Activated CD8-positive, alpha-beta memory T cell treated with anti-CD3 and anti-CD28 coated beads, Interleukin-2, amount 50 U/mL, for 1 hour (primary cell): ENCODE data around the gene ATP9A.

Source experiments
- DNase-seq: peaks from one replicate; pipeline ENCODE4 v3.0.0-alpha.2; 2020; ENCODE audit errors: extremely low read depth

ATP9A gene

DNA sequence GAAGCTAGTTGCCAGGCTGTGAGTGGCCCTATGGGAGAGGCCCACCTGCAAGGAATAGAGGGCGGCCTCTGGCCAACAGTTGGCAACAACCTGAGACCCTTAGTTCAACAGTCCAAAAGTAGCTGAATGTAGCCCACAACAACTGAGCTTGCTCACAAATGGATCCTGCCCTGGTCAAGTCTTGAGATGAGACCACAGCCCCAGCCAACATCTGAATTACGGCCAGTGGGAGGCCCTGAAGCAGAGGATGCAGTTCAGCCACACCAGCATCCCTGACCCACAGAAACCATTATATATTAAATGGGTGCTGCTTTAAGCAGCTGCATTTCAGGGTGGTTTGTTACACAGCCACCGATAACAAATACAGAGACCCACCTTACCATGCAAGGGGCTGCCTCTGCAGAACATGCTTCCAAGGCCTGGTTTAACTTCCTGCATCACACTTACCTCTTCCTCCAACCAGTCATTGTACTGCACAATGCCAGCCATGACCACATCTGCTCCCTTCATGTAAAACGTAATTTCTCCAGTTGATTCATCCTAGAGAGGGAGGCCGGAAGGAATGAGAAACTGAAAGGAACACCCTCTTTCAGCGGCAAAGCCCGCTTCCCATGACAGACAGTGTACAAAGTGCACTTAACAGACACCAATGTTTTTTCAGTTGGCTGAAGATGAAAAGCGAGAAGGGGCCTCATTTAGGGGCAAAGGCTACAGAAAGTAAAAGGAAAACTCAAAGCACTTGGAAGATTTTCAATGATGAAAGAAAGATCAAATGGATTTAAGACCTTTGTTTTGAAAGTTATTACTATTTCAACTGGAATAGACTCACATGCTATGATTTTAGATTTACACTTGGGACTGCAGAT is 139.4 kb downstream of the ATP9A start:
- DNase-seq = no peak

DNA sequence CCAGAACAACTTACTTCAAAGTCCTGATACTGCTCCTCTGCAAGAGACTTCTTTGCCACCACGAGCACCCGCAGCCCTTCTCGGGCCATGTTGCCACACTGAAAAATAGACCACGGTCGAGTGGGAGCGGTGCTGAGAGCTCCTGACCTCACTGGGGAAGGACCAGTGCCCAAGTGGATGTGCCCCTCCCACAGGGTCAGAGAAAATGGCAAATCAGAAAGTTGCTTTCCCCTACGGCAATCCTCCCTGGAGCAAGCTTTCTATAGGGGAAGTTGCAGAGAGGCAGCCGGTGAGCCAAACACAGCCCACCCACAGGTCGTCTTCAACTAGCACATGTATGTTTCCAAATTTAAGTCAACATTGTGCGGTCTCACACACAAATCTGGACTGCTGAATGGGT is 140.6 kb downstream of the ATP9A start:
- no peak for DNase-seq

DNA sequence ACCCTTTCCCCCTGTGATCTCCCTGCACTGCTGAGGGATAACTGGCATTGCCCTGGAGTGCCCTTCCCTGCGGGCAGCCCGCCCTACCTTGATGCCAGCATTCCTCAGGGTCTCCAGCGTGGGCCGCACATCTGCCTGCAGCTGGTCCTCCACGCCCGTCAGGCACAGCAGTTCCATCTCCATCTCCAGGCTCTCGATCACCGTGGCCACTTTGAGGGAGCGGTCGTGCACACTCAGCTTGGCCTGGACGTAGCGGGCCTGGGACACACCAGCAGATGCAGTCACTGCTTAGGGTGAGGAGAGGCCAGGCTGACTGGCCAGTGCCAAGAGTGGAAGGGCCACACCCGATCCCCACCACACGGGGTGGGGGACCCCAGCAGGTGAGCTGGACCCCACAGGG is 143.1 kb downstream of the ATP9A start:
- no peak for DNase-seq

DNA sequence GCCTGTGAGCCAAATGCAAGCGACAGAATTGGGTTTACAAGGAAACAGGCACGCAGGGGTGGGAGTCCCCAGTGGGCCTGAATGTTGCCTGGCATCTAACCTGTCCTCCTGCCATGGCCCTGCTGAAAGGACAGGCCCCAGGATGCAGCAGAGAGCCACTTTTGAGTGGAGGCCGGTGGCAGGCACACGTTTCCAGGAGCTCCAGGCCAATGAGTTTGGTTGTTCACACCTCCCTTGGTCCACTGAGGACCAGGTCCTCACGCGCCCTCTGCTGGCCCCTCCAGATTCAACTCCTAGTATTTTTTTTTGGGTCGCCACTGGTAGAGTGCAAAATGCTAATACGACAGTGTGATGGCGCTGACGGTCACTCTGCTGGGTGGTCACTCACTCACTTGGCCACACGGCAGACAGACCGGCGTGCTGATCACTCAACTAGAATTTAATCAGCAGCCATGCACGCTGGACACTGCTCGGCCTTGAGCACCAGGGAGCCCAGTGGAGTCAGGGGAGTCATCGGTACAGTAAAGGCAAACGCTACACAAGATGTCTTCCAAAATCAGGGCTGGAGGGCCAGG is 143.9 kb downstream of the ATP9A start:
- DNase-seq = no peak

DNA sequence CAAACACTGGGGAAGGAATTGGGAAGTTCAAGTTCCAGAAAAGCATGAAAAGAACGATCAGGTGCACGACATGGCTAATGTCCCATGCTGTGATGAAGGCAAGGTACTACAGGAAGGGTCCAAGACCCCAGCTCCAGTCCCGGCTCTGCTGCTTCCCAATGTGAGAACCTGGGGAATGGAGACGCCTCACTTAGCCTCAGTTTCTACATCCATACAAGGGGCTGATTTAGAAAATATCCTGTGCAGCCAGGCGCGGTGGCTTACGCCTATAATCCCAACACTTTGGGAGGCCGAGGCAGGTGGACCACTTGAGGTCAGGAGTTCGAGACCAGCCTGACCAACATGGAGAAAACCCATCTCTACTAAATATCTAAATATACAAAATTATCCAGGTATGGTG is 144.9 kb downstream of the ATP9A start:
- no peak for DNase-seq

DNA sequence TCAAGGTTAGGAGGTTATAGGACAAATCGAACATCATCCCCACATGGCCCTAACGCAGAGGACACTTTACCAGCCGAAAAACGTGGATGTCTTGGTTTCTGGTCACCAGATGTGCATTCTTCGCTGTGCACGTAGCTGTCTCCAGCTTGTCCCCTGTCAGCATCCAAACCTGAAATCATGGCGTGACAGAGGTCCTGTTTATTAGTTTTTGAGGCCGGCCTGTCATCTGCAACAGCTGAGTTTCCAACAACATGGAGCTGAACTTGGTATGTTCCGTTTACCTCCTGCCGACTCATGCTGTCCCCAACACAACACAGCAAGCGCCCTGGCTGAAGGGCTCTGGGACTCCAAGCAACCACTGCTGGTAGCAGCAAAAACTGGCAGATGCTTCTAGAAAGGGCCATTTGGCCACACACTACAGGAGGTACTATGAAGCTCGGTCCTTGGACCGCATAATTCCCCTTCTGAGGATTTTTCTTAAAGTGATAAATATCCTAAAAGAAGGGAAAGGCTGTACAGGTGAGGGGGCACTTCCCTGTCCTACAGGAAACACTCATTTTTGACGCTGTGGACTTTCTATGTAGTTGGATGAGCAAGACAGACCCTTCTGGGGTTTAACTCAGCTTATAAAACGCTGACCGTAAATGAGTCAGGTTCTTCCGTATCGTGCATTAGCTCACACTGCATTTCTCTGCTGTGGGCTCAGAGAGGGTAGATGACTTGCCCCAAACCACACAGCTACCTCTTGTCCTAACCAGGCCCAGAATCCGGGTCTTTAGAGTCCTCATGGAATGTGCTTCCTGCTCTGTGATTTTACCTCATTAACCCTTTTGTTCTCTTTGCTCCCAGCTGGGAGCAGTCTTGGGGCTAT is 146.0 kb downstream of the ATP9A start:
- no peak for DNase-seq

DNA sequence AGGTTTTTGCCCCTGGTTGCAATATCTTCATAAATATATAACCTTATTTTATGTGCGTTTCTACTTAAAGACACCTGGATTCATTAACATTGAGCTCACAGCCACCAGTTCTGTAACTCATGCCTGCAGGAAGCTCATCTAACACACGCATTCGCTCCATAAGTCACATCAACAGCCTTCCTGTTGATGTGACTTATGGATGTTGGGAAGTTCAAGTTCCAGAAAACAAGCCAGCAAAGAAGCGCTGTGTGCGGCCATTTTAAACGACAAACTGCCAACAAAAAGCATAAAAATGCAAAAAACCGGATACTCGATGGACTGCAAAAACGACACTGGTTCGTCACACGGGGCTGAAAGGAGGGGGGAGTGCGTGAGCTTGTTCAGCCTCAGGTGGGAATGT is 147.8 kb downstream of the ATP9A start:
- no peak for DNase-seq

DNA sequence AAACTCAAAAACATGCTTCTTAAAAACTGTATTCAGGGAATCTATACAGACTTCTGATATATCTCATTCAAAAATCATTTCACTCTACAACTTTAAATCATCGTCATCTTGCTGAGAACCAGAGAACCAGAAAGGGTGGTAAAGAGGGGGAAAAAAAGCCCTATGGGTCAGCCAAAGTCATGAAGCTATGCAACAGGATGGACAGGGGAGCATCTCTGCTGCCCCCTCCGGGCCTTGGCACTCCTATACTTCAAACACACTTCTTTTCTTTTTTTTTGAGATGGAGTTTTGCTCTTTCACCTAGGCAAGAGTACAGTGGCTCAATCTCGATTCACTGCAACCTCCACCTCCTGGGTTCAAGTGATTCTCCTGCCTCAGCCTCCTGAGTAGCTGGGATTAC is 152.1 kb downstream of the ATP9A start:
- no peak for DNase-seq

DNA sequence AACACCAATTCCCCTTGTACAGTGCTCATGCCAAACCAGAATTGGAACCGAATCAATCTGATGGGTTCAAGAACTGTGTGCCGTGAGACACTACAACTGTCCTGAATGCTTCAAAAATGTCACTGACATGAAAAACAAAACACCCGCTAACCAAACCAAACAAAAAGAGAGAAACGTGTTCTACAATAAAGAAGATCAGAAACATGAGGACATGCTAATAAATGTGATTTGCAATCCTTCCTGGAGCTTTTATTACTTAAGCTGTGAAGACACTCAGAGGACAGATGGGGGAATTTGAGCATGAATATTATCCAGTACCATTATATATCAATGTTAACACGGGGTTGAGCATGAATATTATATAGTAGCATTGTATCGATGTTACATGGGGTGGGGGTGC is 153.5 kb downstream of the ATP9A start:
- no peak for DNase-seq

DNA sequence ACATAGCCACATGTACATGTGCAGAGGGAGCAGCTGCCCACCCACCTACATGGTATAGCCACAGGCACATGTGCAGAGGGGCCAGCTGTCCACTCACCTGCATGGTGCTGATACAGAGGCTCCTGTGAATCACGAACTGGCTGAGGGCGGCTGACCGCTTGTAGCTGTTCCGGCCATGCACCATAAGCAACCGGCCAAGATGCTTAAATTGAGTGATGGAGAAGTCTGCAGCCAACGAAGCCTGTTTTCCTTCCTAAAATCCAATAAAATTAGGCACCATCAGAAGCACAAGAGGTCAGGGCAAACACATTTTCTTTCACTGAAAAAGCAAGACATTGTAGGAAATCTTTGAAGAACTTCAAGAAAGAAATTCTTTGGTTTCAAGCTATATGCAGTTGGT is 154.6 kb downstream of the ATP9A start:
- DNase-seq = no peak

DNA sequence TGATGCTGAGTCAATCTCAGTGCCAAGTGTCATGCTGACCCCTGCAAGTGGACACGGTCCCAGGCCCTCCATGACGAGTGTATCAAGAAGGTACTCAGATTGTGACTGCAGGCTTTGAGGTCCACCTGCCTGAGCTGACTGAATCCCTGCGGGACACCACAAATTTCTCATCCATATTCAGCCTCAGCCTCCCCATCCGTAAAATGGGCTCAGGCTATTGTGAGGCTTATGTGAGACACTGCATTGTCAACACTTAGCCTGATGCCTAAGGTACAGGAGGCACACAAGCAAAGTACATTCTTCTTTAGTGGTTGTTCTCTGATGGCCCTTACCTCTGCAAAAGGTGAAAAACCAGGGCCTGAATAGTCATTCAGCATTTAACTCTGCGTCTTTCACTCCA is 155.3 kb downstream of the ATP9A start:
- DNase-seq = no peak

DNA sequence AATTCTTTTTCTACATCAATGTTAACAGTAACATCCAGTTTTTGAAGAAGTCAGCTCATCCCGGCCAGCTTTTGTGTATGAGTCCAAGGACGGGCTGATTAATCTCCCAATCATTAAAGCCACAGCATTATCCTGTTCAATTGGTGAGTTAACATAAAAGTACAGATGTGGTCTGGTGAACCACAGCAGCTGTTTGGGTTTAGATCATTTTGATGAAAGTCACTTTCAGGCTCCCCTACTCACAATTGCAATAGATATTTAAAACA is 156.6 kb downstream of the ATP9A start:
- no peak for DNase-seq

DNA sequence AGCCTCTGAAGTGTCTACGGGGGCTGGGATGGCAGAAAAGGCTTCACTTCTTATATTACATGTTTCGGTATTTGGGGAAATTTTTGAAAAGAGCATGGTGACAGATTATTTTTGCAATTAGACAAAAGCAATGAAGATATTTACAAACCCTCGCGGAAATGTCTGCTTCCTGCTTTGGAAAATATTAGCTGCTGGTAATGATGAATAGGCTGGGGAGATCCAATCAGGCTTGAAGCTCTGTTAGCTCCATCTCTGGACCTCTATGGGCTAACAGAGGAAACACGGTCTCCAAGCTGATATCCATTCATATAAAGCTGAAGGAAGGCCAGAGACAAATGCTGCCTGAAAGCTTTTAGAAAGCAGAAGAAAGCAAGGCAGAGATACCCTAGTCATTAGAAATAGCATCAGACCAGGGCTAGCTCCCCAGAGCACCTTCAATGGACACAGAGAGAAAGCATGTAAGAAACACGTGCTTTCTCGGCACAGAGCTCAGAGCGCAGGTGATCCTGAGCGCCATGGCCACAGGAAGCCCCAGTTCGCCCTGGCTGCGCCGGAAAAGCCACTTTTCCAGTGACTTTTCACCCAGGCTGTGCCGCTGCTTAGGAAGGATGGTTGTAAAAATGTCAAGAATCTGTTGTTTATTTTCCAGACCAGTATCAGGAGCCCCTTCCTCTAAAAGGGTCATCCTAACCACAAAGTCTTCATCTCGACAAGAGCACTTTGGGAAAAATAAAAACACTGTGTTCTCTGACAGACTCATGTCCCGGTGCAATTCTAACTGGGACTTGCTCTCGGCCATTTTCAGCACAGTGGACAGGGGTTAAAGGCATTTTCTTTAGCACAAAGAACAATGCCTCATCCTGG is 157.2 kb downstream of the ATP9A start:
- DNase-seq = no peak

DNA sequence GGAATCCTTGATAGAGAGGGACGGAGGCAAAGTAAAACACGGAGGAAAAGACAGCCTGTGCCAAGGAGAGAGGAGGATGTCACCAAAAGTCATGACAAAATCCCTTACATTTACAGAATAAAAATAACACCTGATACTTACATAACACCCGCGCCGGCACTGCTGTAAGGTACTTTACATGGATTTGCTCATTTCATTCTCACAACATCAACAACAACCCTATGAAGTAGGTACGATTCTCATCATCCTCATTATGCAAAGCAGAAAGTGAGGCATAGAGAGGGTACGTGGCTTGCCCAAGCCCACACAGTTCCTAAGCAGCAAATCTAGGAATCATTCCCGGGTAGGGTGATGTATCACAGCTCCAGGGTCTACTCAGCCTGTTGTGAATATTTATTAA is 158.1 kb downstream of the ATP9A start:
- no peak for DNase-seq

DNA sequence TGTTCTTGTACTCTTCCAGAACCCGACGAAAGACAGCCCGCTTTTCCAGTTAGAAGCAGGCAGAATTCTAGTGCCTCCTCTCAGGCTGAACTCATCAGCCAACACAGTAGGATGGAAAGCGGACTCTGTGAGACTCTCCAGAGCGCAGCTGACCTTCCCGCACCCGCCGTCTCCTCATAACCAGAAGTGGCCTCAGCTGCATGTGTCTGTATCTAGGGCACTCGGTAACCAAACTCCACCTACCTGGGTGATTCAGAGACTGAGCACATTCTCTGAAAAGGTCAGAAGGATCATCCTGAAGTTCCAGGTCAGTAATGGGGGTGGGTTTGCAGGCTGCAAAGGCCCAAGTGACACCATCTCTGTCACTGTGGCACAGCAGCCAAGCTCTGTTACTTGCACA is 158.9 kb downstream of the ATP9A start:
- DNase-seq = no peak

DNA sequence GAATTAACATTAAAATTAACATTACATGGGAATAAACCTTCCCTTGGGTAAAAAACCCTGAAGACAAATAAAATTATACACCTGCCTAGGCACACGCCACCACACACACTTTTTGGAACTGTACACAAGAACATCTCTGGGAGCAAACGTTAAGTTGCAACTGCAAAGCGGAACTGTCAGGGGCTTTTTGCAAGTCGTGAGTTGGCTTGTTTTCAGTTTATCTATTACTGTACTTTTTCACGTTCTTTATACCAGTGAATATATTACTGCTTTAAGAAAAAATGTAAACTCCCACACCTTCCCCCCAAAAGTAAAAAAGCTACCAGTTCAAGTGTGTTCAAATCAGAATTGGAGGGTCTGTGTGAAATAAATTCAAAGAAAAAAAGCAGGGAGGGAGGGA is 160.1 kb downstream of the ATP9A start:
- DNase-seq = no peak

DNA sequence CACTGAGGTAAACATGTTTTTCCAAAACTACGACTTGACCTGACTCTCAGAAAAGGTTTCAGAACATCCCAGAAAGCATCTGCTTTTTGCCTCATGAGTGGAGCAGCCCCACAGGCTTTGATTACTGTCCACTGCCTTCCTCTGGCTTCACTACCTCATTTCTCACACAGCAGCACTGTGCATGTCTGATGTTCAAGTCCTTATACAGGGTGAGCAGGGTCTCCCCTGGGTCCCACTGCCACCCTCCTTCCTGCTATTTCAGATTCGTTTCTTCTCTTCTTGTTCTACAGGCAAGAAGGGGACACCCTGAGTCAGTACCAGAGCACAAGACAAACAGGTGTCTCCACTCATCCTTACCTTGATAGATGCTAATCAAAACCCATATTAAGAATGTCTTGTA is 161.0 kb downstream of the ATP9A start:
- DNase-seq = no peak

DNA sequence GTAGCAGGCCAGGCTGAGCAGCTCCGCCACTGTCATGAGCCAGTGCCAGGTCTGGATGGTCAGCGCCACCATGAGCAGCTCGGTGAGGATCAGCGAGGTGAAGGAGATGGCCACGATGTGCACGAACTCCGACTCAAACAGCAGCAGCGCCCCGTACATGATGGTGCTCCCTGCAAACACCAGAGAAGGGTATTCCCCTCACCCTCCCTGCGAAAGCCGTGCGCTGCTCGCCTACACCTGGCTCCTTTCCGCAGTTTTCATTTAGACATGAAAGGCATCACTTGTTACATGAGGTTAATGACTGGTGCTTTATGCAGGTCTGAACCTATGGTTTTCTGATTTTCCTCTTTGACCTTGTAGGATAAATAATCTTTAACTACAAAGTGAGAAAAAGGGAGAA is 163.3 kb downstream of the ATP9A start:
- no peak for DNase-seq

DNA sequence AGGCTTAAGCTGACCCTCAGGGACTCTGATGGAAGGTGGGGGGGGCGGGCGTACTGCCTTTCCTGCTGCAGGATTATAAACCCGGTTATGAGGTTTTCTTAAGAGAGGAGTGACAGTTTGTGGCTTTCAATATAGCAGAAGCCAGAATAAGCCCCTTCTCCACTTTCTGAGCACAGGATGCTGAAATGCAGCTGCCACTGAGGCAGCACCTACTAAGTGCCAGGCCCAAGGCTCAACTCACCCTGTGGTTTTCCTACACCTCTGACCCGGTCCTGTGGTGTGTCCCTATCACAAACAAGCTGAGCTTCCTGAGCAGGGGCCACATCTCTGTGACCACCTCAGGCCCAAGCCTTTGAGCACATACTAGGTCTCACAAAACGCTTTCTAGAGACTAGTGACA is 166.1 kb downstream of the ATP9A start:
- DNase-seq = no peak

DNA sequence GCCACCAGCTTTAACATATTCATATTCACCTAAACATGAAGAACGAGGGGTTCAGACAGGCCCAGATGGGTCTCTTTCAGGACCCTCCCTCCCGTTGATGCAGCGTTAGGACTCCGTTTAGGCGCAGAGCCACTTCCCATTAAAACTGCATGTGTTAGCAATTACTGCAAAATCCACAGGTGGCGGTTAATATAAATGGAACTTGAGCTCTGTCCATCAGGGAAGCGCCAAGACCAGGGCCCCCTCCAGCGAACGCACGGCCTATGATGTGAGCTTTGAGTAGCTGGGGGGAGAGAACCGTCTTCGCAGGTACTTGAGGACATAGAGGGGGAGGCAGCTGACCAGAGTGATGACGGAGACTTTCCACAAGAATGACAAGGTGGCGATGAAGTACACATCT is 167.2 kb downstream of the ATP9A start:
- DNase-seq = no peak

DNA sequence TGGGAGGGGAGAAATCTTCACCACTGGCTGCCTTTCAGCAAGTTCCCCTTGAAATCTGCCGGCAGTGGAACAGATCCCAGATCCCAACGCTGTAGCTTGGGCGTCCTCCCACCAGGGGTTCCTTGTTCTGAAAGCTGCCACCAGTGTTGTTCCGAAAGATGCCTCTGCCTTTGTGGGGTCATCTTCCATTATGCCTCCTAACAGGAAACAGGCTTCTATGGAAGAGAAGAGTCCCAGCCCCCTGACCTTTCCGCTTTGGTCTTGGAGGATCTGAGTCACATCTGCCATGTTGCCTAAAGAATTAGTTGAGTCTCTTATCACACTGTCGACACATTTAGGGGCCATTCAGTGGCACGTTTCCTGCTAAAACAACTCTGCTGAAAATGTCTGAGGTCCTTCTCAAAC is 168.2 kb downstream of the ATP9A start:
- no peak for DNase-seq

DNA sequence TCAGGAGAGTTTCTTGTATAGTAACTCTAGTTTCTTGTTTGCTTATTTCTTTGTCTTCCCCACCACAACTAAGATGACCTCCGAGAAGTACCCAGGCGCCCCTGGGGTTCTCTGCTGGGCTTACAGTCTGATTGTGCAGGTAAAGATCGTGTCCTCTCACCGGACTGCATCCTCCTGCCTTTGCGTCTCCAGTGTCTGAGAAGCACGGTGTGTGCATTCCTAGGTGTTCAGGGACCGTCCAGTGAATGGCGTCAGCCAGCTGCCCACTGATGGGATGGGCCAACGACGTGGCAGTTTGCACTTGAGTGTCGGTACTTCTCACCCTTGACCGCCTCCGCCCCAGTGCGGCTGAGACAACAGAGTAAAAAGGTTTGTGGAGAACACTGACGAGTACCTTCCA is 169.6 kb downstream of the ATP9A start:
- no peak for DNase-seq
